ENCODE measurements around the gene VIPR1.

The VIPR1 gene

GRCh38 chr3:42502429-42503250, at the start of gene VIPR1:
TSS of gene VIPR1 (plus strand) at chr3:42502643. CDS start at chr3:42502736, 93 bp downstream.
- DNase-seq (ENCODE audit: low read depth, low spot score): peak; percentile 86

GRCh38 chr3:42456211-42456610, 46.2 kb upstream of the VIPR1 start:
- DNase-seq (ENCODE audit: low read depth, low spot score): no peak

GRCh38 chr3:42459151-42459550, 43.3 kb upstream of the VIPR1 start:
- no peak for DNase-seq (ENCODE audit: low read depth, low spot score)

- no peak for DNase-seq (ENCODE audit: low read depth, low spot score)
Measured at GRCh38 chr3:42461762-42462161, 40.7 kb upstream of the VIPR1 start.

GRCh38 chr3:42463093-42463492, 39.4 kb upstream of the VIPR1 start:
- no peak for DNase-seq (ENCODE audit: low read depth, low spot score)

GRCh38 chr3:42468111-42468510, 34.3 kb upstream of the VIPR1 start:
- DNase-seq (ENCODE audit: low read depth, low spot score): no peak

- DNase-seq (ENCODE audit: low read depth, low spot score): peak; percentile 48
Measured at GRCh38 chr3:42472555-42472954, 29.9 kb upstream of the VIPR1 start.

GRCh38 chr3:42473083-42473932, 29.1 kb upstream of the VIPR1 start:
- peak; percentile 35 for DNase-seq (ENCODE audit: low read depth, low spot score)

GRCh38 chr3:42476225-42477125, 26.0 kb upstream of the VIPR1 start:
- peak; percentile 84 for DNase-seq (ENCODE audit: low read depth, low spot score)

- DNase-seq (ENCODE audit: low read depth, low spot score): no peak
Measured at GRCh38 chr3:42477696-42478095, 24.7 kb upstream of the VIPR1 start.

- DNase-seq (ENCODE audit: low read depth, low spot score): no peak
Measured at GRCh38 chr3:42478830-42479229, 23.6 kb upstream of the VIPR1 start.

- no peak for DNase-seq (ENCODE audit: low read depth, low spot score)
Measured at GRCh38 chr3:42486814-42487565, 15.5 kb upstream of the VIPR1 start.

GRCh38 chr3:42488687-42489086, 13.8 kb upstream of the VIPR1 start:
- DNase-seq (ENCODE audit: low read depth, low spot score): no peak

- DNase-seq (ENCODE audit: low read depth, low spot score): no peak
Measured at GRCh38 chr3:42489116-42489936, 13.1 kb upstream of the VIPR1 start.

- DNase-seq (ENCODE audit: low read depth, low spot score): peak; percentile 1
Measured at GRCh38 chr3:42489937-42490227, 12.6 kb upstream of the VIPR1 start.

- peak; percentile 38 for DNase-seq (ENCODE audit: low read depth, low spot score)
Measured at GRCh38 chr3:42490243-42490642, 12.2 kb upstream of the VIPR1 start.

GRCh38 chr3:42491881-42492507, 10.4 kb upstream of the VIPR1 start:
- DNase-seq (ENCODE audit: low read depth, low spot score): no peak

- DNase-seq (ENCODE audit: low read depth, low spot score): no peak
Measured at GRCh38 chr3:42492508-42493080, 9.8 kb upstream of the VIPR1 start.

- no peak for DNase-seq (ENCODE audit: low read depth, low spot score)
Measured at GRCh38 chr3:42493126-42493797, 9.2 kb upstream of the VIPR1 start.

Measured in ELF-1 (cell line).